Measurements from ENCODE around the gene MCRS1. TPM values are rescaled to one million over a fixed set of nuclear protein-coding genes. Genes with fewer than 3 reads are reported as not detected.

Gene MCRS1
- polyA plus RNA-seq, 1 donor from 2014 or later = 109 TPM

DNA sequence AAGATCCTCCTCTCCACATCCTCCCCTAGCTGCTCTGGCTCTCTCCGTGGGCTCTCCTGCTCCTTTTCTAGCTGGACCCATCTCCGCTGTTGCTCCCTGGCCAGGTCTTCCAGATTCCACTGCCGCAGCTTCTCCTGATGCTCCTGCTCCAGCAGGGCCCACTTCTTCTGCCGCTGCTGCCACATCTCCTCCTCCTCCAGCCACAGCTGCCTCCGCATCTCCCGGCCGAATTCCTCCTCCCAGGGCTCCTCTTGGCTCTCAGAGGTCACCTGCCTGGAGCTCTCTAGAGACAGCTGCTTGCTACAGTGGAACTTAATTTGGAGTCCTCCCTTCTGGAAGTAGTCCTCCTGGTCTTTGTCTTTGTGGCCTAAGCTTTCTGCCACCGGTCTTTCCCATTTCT is 32.0 kb upstream of the MCRS1 start:
- H3K27me3 ChIP-seq (ENCODE audit: insufficient read depth, low read depth, low read length) = no peaks in the 10 kb centered on the region
- no peak for TF ChIP-seq TAF1 (IDR thresholded peaks at IDR 0.05; ENCODE audit: low read depth)
- no peak for TF ChIP-seq RAD21 (conservative IDR thresholded peaks at IDR 0.05)
- no peak for TF ChIP-seq SMC3 (conservative IDR thresholded peaks at IDR 0.05; ENCODE audit: poor library complexity)
- TF ChIP-seq, protein P1, sequence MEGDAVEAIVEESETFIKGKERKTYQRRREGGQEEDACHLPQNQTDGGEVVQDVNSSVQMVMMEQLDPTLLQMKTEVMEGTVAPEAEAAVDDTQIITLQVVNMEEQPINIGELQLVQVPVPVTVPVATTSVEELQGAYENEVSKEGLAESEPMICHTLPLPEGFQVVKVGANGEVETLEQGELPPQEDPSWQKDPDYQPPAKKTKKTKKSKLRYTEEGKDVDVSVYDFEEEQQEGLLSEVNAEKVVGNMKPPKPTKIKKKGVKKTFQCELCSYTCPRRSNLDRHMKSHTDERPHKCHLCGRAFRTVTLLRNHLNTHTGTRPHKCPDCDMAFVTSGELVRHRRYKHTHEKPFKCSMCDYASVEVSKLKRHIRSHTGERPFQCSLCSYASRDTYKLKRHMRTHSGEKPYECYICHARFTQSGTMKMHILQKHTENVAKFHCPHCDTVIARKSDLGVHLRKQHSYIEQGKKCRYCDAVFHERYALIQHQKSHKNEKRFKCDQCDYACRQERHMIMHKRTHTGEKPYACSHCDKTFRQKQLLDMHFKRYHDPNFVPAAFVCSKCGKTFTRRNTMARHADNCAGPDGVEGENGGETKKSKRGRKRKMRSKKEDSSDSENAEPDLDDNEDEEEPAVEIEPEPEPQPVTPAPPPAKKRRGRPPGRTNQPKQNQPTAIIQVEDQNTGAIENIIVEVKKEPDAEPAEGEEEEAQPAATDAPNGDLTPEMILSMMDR (IDR thresholded peaks at IDR 0.05; ENCODE audit: poor library complexity, severe bottlenecking) = no peak
- no peaks in the 10 kb centered on the region for H3K9me2 ChIP-seq (ENCODE audit: insufficient read depth, low read length)

DNA sequence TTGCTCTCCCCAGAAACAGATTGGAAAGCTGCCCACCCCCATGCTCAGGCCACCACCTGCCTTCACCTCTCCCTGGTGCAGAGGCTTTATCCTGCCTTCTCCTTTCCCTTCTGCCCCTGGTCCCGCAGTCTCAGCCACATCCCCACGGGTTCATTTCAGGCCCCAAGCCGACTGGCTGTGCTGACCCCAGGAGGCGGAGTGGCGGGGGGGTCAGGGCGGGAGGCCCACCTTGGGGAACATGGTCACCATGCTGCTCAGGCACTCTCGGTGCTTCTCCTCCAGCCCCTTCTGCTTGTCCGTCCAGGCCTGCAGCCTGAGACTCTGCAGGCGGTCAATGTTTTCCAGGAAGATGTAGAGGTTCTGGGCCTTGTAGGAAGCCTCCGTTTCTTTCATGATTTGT is 30.6 kb upstream of the MCRS1 start:
- Histone ChIP-seq H3K9me3 (ENCODE audit: low read length) (no peaks in the 10 kb centered on the region), H2AFZ (ENCODE audit: low read depth, low read length) (no peak overlapping the region), H3K79me2 (replicated peaks; ENCODE audit: insufficient read depth, low read length) (no peaks in the 10 kb centered on the region), H4K20me1 (ENCODE audit: insufficient read depth) (no peaks in the 10 kb centered on the region), H3K27ac (ENCODE audit: low read length) (no peak overlapping the region), H3K4me3 (ENCODE audit: low read length) (no peak overlapping the region), H3K27me3 (ENCODE audit: insufficient read depth, low read depth, low read length) (no peaks in the 10 kb centered on the region), H3K4me2 (ENCODE audit: low read length) (no peak overlapping the region), H3K36me3 (ENCODE audit: insufficient read depth, low read length) (no peaks in the 10 kb centered on the region), H3K9ac (ENCODE audit: low read length) (no peak overlapping the region), H3K9me2 (ENCODE audit: insufficient read depth, low read length) (no peaks in the 10 kb centered on the region), H3F3A (ENCODE audit: insufficient read depth, low read length, poor library complexity, severe bottlenecking) (no peaks in the 10 kb centered on the region)
- TF ChIP-seq POLR2AphosphoS5 (IDR thresholded peaks at IDR 0.05) (no peak), EZH2 (IDR thresholded peaks at IDR 0.05; ENCODE audit: borderline replicate concordance, insufficient read depth, low read length, poor library complexity, severe bottlenecking) (no peak), SMC3 (conservative IDR thresholded peaks at IDR 0.05; ENCODE audit: poor library complexity) (no peak), EP300 (conservative IDR thresholded peaks at IDR 0.05; ENCODE audit: poor library complexity, severe bottlenecking) (no peak), REST (IDR thresholded peaks at IDR 0.05; ENCODE audit: borderline replicate concordance) (no peak), RAD21 (conservative IDR thresholded peaks at IDR 0.05) (no peak), MXI1 (conservative IDR thresholded peaks at IDR 0.05; ENCODE audit: poor library complexity, severe bottlenecking) (no peak), TAF1 (IDR thresholded peaks at IDR 0.05; ENCODE audit: low read depth) (no peak)
- TF ChIP-seq, protein P1 (IDR thresholded peaks at IDR 0.05; ENCODE audit: poor library complexity, severe bottlenecking) = no peak

More for the DNA sequence above, 32.0 kb upstream of the MCRS1 start:
- H2AFZ ChIP-seq (ENCODE audit: low read depth, low read length) = no peak overlapping the region
- H3K9me3 ChIP-seq (ENCODE audit: low read length) = no peaks in the 10 kb centered on the region
- no peaks in the 10 kb centered on the region for H3F3A ChIP-seq (ENCODE audit: insufficient read depth, low read length, poor library complexity, severe bottlenecking)
- H3K27ac ChIP-seq (ENCODE audit: low read length) = no peak overlapping the region
- H3K79me2 ChIP-seq (replicated peaks; ENCODE audit: insufficient read depth, low read length) = no peaks in the 10 kb centered on the region
- no peak overlapping the region for H3K4me2 ChIP-seq (ENCODE audit: low read length)
- H3K9ac ChIP-seq (ENCODE audit: low read length) = no peak overlapping the region
- no peaks in the 10 kb centered on the region for H3K36me3 ChIP-seq (ENCODE audit: insufficient read depth, low read length)
- no peaks in the 10 kb centered on the region for H4K20me1 ChIP-seq (ENCODE audit: insufficient read depth)
- no peak overlapping the region for H3K4me3 ChIP-seq (ENCODE audit: low read length)

Data from neural cell (in vitro differentiated cells).